GM18867 (cell line): ENCODE measurements around the gene BIN1.

ENCODE experiments used
- ATAC-seq: cut with Tn5 transposase; IDR thresholded peaks from one replicate; pipeline ENCODE4 v1.9.1; 2021; ENCODE audit warnings: mild to moderate bottlenecking, moderate library complexity; ENCODE audit not compliant: unreplicated experiment

The BIN1 gene

GRCh38 chr2:127080226-127080937, 26.6 kb downstream of the BIN1 start:
- ATAC-seq, result peak; percentile 25

DNA sequence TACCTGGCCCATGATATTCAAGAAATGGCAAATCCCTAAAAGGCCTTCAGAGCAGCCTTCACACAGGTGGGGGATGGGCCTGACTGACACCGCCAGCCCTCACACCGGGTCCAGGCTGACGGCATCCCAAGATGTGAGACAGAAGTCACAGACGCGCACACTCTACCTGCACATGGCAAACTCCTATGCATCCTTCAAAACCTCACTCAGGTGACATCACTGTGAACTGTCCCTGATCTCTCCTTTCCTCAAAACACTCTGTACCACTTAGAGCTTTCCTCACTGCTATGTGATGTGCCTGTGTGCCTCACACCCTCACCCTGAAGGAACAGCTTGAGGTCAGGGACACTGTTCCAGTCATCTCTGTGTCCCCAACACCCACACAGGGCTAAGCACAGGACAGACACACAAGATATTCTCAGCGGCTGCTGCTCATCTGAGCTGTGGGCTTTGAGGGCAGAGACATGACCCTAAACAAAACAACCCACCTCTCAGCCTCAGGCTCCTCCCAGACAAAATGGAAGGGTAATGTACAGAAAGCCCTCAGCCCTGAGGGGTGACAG, 27.5 kb downstream of the BIN1 start:
- no peak for ATAC-seq

DNA sequence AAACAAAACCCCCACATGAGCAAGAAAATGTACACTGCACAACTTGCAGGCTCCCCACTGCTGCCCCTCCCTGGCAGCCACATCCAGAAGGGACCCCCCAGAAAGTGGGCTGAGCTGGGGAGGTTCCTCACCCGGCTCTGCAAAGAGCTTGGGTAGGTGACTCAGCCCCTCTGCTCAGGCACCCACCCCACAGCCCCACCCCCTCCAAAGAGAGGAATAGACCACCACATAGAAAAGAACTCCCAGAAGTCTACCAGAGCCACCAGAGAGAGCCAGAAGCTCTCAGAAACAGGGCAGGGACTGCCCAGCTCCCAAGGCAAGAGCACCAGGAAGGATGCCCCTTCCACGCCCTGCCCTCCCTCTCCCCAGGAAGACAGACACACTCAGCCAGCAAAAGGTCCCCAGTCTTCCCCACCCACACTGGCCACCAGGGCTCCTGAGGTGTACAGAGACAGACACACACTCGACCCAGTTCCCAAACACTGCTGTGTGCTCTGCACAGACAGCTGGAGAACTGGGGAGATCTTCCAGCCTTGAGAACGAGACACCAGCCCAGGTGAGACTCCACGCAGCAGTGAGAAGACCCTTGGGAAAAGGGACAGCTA, 28.2 kb downstream of the BIN1 start:
- ATAC-seq, result no peak

- no peak for ATAC-seq
Observed at GRCh38 chr2:127078028-127078427, 28.9 kb downstream of the BIN1 start.

GRCh38 chr2:127076924-127077323, 30.0 kb downstream of the BIN1 start:
- no peak for ATAC-seq

DNA sequence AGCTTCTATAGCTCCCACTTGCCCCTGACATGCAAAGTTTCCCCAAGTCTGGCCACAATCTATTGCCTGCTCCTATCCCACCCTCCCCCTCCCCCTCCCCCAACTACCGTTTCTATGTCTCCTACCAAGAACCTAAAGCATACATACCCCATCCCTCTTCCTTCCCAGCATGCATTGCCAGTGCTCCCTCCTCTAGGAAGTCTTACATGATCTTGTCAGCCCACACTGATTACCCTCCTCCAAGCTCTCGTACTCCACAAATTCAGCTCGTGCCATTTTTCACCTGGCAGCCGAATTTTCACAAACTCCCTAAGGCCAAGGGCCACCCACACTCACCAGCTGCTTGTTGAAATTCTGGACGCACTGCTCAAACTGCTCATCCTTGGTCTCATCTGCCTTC, 30.7 kb downstream of the BIN1 start:
- no peak for ATAC-seq

GRCh38 chr2:127075821-127076220, 31.1 kb downstream of the BIN1 start:
- ATAC-seq, result no peak

- ATAC-seq, result no peak
Observed at GRCh38 chr2:127074936-127075335, 32.0 kb downstream of the BIN1 start.

DNA sequence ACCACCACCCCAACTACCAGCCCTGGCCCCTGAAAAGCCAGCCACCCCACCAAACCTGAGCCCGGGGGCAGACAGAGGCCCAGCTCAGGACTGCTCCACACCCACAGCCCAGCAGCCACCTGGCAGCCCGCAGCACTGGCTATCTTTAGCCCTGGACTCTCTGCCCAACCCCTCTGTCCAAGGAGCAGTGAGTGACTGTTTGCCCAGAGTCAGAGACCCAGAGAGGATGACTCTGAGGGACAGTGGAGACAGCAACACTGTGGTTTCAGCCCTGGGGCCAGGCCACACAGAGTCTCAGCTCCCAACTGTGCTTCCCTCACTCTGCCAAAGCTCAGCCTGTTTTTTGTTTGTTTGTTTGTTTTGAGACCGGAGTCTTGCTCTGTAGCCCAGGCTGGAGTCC, 32.6 kb downstream of the BIN1 start:
- ATAC-seq, result no peak

GRCh38 chr2:127072970-127073369, 34.0 kb downstream of the BIN1 start:
- ATAC-seq, result no peak

DNA sequence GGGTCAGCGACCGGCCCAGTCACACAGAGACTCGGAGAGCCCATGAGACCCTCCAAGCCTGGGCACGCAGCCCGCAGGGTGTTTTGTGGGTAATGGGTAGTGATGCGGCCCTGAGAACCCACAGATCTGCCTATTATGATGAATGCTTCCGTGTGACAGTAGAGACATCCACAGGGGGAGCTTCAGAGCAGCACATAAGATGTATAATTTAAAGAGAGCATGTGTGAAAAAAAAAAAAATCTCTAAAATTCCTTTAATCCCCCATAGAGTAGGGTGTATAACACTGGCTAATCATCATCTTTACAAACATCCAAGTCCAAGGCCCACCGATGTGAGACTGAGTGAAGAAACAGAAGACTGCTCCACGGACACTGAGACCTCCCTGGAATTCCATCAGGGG, 34.6 kb downstream of the BIN1 start:
- ATAC-seq, result no peak

DNA sequence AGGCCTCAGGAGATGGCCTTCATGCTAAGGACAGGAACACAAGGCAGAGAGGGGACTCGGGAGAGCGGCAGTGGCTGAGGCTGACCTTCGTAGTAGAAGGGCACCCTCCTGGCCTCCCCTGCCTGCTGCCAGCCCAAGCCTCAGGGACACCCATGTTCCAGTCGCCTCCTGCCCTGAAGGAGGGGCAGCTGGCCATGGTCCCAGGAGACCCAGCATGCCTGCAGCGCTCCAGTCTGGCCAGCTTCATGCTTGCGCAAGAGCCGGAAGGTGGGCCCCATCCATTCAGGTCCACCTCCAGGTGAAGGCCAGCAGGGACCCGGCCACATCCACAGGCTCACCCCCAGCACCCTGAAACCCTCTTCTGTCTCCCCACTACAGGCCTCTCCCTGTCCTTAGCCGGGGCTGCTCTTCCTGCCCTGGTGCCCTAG, 35.0 kb downstream of the BIN1 start:
- no peak for ATAC-seq

- no peak for ATAC-seq
Observed at GRCh38 chr2:127070221-127070620, 36.7 kb downstream of the BIN1 start.

DNA sequence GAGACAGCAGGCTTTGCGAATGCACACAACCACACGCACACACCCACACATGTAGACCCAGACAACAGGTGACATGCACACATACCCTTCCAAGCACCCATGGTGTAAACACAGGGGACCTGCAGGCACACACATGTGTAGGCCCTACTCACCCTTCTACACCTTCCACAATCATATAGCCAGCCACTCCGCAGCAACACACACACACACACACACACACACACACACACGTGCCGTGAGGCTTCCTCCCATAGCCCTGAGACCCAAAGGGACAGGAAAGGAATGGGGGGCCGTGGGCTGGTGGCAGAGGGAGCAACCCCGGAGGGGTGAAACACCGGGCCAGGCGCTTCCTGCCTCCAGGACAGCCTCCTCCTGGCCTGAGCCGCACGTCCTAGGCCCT, 37.4 kb downstream of the BIN1 start:
- ATAC-seq, result no peak

DNA sequence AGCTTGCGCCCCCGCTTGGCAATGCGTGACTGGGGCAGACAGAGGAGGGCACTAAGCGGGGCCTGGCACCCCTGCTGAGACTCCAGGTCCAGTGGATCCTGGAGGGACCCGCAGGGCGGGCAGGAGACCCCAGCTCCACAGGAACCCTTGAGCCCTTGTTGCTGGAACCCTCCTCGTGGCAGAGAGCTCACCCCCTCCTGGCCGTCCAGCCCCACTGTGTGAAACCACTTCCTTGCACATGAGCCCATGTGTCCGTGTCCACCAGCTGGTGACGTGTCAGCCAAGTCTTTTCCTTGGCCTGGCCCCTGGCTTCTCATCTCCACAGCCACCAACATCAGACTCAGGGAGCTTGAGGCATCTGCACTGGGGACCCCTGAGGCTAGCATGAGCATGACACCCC, 38.0 kb downstream of the BIN1 start:
- no peak for ATAC-seq

- no peak for ATAC-seq
Observed at GRCh38 chr2:127068351-127068741, 38.6 kb downstream of the BIN1 start.

- peak; percentile 38 for ATAC-seq
Observed at GRCh38 chr2:127067620-127068350, 39.2 kb downstream of the BIN1 start.

- ATAC-seq, result no peak
Observed at GRCh38 chr2:127066942-127067341, 40.0 kb downstream of the BIN1 start.

GRCh38 chr2:127065940-127066318, 41.0 kb downstream of the BIN1 start:
- no peak for ATAC-seq

DNA sequence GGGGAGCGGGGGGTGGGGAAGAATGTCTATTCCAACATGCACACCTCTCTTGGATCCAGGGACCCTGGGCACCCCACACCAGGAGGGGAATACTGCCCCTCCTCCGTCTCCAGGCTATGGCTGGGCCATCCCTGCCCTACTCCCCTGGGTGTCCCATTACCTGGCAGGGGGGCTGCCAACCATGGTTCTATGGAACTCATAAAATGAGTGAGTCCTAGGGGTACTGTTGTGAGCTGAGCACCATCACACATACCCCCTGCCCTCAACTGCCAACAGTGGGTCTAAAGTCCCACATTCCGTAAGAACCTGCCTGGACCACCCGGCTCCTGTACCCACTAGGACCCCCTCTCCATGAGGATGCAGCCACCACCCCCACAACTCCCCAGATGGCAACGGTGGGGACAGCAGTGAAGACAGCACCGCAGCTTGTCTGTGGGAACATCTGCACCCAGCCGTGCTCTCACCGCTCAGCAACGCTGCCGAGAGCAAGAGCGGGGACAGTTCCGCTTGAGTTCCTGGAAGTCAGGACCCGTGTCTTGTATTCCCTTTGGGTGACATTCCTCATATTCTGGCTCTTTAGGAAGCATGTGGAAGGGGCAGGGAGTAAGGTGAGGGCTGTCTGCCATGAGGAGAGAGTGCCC, 41.5 kb downstream of the BIN1 start:
- ATAC-seq, result no peak

GRCh38 chr2:127064642-127065250, 42.2 kb downstream of the BIN1 start:
- ATAC-seq, result peak; percentile 79
